Measurements from ENCODE around the gene SEL1L. TPM values are rescaled to one million over a fixed set of nuclear protein-coding genes. Genes with fewer than 3 reads are reported as not detected.

The SEL1L gene
- total and polyA plus RNA-seq, 2 experiments from 2014 or later: 20.6 to 22.6 TPM

DNA sequence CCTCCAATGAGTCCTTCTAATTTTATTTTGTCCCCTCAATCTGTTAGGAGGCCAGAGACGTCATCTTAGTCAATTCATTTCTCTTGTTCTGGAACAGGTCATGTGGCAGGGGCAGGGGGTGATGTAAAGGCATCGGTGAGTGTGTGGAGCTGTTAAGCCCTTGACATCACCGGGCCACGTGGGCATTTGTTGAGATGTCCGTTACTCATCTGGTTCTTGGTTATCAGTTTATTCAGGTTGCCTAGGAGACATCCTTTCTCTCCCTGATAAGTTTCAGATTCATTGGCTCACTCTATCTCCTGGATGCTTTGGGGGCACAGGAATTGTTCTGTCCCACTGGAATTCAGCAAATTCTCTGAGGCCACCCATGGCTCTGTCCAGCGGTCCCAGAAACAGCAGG lies 33.6 kb upstream of the SEL1L start:
- DNase-seq (ENCODE audit: low spot score) (no peak), ATAC-seq (no peak)
- Mint-ChIP-seq H3K4me3 (no peak overlapping the region), H3K27ac (no peak overlapping the region), H3K27me3 (ENCODE audit: insufficient read depth, low read depth, poor library complexity) (peaks cover 3% of the 10 kb centered on the region), H3K4me1 (peaks cover 11% of the 10 kb centered on the region), H3K36me3 (ENCODE audit: low read depth) (no peaks in the 10 kb centered on the region), H3K9me3 (no peaks in the 10 kb centered on the region)
- Histone ChIP-seq H3K4me2 (no peak overlapping the region), H3K4me3 (no peak overlapping the region), H4K20me1 (replicated peaks; ENCODE audit: insufficient read depth) (no peaks in the 10 kb centered on the region), H2AFZ (no peak overlapping the region), H3K36me3 (ENCODE audit: insufficient read depth) (no peaks in the 10 kb centered on the region), H3K27ac (ENCODE audit: low read depth) (no peak overlapping the region), H3K4me1 (ENCODE audit: insufficient read depth) (peaks cover 11% of the 10 kb centered on the region; the same call in 1 of the 2 replicates), H3F3A (replicated peaks; ENCODE audit: low read depth) (no peaks in the 10 kb centered on the region), H3K9me2 (ENCODE audit: insufficient read depth) (no peaks in the 10 kb centered on the region), H3K79me2 (replicated peaks; ENCODE audit: insufficient read depth) (no peaks in the 10 kb centered on the region), H3K27me3 (ENCODE audit: insufficient read depth) (no peaks in the 10 kb centered on the region)
- TF ChIP-seq, protein P1, sequence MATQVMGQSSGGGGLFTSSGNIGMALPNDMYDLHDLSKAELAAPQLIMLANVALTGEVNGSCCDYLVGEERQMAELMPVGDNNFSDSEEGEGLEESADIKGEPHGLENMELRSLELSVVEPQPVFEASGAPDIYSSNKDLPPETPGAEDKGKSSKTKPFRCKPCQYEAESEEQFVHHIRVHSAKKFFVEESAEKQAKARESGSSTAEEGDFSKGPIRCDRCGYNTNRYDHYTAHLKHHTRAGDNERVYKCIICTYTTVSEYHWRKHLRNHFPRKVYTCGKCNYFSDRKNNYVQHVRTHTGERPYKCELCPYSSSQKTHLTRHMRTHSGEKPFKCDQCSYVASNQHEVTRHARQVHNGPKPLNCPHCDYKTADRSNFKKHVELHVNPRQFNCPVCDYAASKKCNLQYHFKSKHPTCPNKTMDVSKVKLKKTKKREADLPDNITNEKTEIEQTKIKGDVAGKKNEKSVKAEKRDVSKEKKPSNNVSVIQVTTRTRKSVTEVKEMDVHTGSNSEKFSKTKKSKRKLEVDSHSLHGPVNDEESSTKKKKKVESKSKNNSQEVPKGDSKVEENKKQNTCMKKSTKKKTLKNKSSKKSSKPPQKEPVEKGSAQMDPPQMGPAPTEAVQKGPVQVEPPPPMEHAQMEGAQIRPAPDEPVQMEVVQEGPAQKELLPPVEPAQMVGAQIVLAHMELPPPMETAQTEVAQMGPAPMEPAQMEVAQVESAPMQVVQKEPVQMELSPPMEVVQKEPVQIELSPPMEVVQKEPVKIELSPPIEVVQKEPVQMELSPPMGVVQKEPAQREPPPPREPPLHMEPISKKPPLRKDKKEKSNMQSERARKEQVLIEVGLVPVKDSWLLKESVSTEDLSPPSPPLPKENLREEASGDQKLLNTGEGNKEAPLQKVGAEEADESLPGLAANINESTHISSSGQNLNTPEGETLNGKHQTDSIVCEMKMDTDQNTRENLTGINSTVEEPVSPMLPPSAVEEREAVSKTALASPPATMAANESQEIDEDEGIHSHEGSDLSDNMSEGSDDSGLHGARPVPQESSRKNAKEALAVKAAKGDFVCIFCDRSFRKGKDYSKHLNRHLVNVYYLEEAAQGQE (IDR thresholded peaks at IDR 0.05; ENCODE audit: unreplicated experiment): no peak
- TF ChIP-seq JUNB (IDR thresholded peaks at IDR 0.05; ENCODE audit: unreplicated experiment) (no peak), ZNF114 (CRISPR knock-in tag; IDR thresholded peaks at IDR 0.05) (no peak), EZH2 (IDR thresholded peaks at IDR 0.05; ENCODE audit: low read depth, unreplicated experiment) (no peak), EZH2phosphoT487 (IDR thresholded peaks at IDR 0.05; ENCODE audit: unreplicated experiment) (no peak), CREB1 (CRISPR knock-in tag; IDR thresholded peaks at IDR 0.05; ENCODE audit: low read depth) (no peak), POLR2AphosphoS5 (IDR thresholded peaks at IDR 0.05; ENCODE audit: low read depth) (no peak), ZNF331 (CRISPR knock-in tag; IDR thresholded peaks at IDR 0.05; ENCODE audit: low read depth) (no peak)
- TF ChIP-seq, protein P2, sequence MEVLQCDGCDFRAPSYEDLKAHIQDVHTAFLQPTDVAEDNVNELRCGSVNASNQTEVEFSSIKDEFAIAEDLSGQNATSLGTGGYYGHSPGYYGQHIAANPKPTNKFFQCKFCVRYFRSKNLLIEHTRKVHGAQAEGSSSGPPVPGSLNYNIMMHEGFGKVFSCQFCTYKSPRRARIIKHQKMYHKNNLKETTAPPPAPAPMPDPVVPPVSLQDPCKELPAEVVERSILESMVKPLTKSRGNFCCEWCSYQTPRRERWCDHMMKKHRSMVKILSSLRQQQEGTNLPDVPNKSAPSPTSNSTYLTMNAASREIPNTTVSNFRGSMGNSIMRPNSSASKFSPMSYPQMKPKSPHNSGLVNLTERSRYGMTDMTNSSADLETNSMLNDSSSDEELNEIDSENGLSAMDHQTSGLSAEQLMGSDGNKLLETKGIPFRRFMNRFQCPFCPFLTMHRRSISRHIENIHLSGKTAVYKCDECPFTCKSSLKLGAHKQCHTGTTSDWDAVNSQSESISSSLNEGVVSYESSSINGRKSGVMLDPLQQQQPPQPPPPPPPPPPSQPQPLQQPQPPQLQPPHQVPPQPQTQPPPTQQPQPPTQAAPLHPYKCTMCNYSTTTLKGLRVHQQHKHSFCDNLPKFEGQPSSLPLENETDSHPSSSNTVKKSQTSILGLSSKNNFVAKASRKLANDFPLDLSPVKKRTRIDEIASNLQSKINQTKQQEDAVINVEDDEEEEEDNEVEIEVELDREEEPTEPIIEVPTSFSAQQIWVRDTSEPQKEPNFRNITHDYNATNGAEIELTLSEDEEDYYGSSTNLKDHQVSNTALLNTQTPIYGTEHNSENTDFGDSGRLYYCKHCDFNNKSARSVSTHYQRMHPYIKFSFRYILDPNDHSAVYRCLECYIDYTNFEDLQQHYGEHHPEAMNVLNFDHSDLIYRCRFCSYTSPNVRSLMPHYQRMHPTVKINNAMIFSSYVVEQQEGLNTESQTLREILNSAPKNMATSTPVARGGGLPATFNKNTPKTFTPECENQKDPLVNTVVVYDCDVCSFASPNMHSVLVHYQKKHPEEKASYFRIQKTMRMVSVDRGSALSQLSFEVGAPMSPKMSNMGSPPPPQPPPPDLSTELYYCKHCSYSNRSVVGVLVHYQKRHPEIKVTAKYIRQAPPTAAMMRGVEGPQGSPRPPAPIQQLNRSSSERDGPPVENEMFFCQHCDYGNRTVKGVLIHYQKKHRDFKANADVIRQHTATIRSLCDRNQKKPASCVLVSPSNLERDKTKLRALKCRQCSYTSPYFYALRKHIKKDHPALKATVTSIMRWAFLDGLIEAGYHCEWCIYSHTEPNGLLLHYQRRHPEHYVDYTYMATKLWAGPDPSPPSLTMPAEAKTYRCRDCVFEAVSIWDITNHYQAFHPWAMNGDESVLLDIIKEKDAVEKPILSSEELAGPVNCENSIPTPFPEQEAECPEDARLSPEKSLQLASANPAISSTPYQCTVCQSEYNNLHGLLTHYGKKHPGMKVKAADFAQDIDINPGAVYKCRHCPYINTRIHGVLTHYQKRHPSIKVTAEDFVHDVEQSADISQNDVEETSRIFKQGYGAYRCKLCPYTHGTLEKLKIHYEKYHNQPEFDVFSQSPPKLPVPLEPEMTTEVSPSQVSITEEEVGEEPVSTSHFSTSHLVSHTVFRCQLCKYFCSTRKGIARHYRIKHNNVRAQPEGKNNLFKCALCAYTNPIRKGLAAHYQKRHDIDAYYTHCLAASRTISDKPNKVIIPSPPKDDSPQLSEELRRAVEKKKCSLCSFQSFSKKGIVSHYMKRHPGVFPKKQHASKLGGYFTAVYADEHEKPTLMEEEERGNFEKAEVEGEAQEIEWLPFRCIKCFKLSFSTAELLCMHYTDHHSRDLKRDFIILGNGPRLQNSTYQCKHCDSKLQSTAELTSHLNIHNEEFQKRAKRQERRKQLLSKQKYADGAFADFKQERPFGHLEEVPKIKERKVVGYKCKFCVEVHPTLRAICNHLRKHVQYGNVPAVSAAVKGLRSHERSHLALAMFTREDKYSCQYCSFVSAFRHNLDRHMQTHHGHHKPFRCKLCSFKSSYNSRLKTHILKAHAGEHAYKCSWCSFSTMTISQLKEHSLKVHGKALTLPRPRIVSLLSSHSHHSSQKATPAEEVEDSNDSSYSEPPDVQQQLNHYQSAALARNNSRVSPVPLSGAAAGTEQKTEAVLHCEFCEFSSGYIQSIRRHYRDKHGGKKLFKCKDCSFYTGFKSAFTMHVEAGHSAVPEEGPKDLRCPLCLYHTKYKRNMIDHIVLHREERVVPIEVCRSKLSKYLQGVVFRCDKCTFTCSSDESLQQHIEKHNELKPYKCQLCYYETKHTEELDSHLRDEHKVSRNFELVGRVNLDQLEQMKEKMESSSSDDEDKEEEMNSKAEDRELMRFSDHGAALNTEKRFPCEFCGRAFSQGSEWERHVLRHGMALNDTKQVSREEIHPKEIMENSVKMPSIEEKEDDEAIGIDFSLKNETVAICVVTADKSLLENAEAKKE (CRISPR knock-in tag; IDR thresholded peaks at IDR 0.05): no peak
- TF ChIP-seq, protein P3, sequence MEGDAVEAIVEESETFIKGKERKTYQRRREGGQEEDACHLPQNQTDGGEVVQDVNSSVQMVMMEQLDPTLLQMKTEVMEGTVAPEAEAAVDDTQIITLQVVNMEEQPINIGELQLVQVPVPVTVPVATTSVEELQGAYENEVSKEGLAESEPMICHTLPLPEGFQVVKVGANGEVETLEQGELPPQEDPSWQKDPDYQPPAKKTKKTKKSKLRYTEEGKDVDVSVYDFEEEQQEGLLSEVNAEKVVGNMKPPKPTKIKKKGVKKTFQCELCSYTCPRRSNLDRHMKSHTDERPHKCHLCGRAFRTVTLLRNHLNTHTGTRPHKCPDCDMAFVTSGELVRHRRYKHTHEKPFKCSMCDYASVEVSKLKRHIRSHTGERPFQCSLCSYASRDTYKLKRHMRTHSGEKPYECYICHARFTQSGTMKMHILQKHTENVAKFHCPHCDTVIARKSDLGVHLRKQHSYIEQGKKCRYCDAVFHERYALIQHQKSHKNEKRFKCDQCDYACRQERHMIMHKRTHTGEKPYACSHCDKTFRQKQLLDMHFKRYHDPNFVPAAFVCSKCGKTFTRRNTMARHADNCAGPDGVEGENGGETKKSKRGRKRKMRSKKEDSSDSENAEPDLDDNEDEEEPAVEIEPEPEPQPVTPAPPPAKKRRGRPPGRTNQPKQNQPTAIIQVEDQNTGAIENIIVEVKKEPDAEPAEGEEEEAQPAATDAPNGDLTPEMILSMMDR (conservative IDR thresholded peaks at IDR 0.05; ENCODE audit: low read depth in 2 of 2): no peak
